Fibroblast of peridontal ligament (primary cell): ENCODE results near the gene IKBKG.
"Not testable (repeated sequence)": the region's sequence is repeated elsewhere in the genome, so short reads cannot be mapped to it uniquely, and the experiment has no call there.

Source experiments
- DNase-seq: peaks from one replicate; pipeline ENCODE4 v3.0.0-alpha.2; 2010; ENCODE audit errors: extremely low read depth

IKBKG gene

DNA sequence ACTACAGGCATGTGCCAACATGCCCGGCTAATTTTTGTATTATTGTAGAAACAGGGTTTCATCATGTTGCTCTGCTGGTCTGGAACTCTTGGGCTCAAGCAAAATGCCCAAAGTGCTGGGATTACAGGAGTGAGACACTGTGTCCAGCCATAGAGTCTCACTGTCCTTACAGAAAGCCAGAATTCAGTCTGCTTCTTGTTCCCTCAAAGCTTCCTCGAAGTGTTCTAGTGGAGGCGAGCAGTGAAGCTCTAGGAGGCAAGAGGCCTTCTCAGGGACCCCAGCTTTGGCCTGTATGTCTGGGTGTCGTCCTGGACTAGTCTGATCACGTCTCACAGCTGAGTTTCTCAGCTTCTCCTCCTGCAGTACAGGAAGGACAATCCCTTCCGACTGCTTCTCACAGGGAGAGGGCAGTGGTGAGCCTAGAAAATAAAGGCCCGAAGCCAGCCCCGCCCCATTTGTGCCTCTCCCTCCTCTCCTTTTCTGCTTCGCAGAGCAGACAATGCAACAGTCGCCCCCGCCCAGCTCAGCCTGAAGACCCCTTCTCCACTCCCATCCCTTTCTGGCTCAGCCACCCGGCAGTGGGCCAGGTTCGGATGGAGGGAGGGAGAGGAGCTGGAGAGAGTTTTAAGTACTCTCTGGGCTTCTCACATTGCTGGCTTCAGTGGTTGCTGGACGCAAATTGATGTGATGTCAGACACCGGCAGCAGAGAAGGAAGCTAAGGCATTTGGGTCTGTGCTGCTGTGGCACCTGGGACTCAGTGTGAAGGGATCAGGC lies 20.3 kb upstream of the IKBKG start:
- peak; percentile 74 for DNase-seq

DNA sequence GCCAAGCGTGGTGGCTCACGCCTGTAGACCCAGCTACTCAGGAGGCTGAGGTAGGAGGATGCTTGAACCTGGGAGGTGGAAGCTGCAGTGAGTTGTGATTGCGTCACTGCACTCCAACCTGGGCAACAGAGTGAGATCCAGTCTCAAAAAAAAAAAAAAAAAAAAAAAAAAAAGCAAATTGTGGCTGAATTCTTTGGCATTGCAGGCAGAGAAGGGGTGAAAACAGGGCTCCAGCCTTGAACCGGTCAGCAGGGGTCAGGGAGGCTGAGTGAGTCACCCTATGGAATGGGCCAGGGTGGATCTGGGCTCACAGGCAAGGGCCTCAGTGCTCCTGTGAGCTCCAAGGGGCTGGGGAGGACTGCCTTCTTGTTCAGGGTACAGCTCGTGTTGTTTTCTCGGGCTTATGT lies 18.2 kb upstream of the IKBKG start:
- DNase-seq, result peak; percentile 29

DNA sequence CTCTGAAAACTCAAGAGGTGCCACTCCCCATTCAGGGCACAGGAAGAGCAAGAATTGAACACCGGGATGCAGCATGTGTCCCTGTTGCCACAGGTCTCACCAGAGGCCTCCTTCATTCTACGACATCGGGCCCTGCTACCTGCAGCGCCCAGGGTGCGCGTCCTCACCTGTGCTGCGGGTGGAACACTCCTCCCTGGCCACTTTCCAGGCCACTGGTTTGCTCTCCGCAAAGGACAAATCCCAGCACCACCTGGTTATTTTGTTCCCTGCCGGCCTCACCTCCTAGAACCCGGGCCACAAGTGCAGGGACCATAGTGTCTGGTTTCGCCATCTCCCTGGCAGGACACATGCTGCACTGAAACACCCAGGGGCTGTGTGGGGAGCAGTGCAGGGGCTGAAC lies 17.1 kb upstream of the IKBKG start:
- no peak for DNase-seq

DNA sequence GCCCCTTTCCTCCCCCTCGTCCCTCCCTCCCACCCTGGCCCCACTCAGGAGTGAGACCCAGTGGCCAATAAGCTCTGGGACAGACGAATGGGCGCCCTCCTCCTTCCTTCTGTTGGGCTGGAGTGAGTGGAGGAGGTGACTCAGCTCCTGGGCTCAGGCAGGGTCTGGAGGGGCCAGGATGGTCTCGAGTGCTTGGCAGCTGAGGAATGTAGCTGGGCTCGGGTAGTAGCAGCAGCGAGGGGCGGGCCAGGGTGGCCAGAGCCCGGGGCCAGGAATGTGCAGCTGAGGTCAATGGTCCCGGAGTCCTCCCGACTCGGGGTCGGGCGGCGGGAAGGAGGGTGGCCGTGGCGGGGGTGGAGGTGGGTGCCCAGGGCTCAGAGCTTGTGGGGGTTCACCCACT lies 15.8 kb upstream of the IKBKG start:
- DNase-seq, result peak; percentile 40

DNA sequence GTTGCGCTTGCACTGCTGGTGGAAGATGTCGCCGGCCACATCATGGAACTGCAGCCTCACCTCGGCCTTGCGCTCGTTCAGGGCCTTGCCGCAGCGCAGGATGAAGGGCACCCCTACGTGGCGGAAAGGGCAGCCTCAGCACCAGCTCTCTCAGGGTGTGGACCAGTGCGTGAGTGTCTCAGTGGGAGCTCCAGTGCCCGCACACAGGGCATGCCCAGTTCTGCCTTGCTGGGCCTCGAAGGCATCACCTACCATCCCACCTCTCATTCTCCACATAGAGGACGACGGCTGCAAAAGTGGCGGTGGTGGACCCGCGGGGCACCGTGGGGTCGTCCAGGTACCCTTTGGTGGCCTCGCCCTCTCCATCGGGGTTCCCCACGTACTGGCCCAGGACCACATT lies 14.7 kb upstream of the IKBKG start:
- no peak for DNase-seq

DNA sequence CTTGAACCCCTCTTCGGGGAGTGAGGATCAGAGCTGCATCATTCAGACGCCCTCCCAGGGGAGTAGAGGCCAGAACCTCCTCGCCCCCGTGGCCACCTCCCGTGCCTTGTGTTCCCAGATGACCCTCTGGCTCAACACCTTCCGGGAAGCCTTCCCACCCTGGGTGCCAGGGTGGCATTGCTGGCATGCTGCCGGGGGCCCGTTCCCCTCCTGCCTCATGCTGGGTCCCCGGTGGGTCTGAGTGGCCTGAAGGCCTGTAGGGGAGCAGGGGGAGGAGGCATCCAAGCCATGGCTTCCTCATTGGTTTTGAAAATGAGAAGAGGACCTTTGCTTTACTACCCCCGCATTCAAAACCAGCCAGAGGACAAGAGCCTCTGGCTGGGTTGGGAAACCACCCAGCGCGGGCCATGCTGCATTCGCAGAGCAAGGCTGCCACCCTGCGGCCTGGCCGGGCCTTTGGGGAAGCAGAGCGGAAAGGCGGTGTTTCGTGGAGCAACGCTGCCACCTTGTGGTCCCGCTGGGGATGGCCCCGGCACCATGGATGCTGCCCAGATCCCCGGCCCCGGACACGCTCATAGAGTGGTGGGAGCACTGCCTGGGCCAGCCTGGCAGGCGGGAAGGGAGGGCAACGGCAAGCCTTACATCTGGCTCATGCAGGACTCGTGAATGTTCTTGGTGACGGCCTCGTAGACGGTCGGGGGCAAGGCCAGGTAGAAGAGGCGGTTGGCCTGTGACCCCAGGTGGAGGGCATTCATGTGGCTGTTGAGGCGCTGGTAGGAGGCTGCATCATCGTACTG lies 12.7 kb upstream of the IKBKG start:
- peak; percentile 73 for DNase-seq

DNA sequence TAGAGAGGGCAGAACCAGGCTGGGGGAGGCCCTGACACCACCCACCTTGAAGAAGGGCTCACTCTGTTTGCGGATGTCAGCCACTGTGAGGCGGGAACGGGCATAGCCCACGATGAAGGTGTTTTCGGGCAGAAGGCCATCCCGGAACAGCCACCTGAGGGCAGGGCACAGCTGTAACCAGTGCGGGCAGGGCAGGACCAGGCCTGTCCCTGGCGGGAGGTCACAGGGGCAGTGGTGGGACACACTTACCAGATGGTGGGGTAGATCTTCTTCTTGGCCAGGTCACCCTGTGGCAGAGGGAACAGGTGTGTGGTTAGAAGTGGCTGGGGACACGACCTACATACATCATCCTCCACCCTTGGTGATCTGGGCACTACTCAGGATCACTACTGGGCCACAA lies 11.5 kb upstream of the IKBKG start:
- DNase-seq, result no peak

DNA sequence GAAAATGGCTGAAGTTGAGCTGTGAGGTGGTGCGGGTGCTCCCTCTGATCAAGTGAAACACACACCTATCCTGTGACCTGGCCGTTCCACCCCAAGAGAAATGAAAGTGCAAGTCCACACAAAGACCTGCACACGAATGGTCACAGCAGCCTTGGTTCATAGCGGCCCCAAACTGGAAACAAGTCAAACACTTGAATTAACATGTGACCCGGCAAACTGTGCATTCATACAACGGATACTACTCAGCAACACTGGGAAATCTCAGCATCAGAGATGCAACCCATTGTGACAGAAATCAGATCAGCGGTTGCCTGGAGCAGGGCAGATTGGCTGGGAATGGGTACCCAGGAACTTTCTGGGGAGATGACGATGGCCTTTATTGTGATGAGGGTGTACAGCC lies 8.3 kb upstream of the IKBKG start:
- DNase-seq, result no peak

DNA sequence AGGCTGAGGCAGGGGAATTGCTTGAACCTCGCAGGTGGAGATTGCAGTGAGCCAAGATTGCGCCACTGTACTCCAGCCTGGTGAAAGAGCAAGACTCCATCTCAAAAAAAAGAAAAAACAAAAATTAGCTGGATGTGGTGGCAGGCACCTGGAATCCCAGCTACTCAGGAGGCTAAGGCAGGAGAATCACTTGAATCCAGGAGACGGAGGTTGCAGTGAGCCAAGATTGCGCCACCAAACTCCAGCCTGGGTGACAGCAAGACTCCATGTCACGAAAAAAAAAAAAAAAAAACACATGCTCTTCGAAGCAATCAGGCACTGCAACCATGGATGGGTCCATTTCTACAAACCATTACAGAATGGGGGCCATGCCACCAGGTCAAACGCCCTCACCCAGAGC lies 7.1 kb upstream of the IKBKG start:
- DNase-seq, result not testable (repeated sequence)

DNA sequence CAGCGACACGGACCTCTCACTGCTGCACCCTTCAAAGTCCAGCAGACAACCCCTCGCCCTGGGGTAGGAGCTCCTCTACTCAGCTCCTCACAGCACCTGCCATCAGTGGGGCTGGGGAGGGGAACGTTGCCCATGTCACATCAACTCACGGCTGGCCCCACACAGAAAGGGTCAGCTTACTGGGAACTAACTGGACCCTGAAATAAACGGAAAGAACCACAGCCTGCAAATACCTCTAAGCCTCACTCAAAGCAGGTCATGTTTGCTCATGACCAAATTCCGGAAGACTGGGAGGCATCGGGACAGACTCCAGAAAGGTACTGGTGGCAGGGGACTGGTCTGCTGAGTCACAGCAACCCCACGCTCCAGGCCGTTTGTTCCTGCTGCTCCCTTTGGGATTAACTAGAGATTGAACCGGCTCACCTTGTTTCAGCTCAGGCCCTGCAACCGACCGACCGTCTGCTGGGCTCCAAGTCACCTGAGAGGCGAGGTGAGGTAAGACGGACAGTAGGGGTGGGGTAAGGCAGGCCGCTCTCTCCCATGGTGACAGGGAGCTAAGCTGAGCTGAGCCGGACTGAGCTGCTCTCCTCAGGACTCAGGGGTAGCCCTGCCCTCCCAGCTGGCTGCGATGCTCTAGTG lies 6.4 kb upstream of the IKBKG start:
- DNase-seq, result no peak

DNA sequence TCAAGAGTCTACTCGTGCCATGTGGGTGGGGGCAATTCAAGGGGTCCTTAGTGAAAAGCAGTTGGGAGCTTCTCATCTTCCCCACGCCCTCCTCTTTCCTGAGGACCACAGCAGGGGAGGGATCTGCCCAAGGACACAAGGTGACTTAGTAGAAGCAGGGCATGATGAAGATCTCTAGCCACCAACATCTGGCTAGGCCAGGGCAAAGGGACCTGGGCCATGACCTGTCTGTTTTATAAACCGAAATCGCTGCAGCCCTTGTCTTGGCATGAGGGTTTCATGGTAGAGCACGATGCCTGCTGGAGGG lies 5.9 kb upstream of the IKBKG start:
- no peak for DNase-seq

DNA sequence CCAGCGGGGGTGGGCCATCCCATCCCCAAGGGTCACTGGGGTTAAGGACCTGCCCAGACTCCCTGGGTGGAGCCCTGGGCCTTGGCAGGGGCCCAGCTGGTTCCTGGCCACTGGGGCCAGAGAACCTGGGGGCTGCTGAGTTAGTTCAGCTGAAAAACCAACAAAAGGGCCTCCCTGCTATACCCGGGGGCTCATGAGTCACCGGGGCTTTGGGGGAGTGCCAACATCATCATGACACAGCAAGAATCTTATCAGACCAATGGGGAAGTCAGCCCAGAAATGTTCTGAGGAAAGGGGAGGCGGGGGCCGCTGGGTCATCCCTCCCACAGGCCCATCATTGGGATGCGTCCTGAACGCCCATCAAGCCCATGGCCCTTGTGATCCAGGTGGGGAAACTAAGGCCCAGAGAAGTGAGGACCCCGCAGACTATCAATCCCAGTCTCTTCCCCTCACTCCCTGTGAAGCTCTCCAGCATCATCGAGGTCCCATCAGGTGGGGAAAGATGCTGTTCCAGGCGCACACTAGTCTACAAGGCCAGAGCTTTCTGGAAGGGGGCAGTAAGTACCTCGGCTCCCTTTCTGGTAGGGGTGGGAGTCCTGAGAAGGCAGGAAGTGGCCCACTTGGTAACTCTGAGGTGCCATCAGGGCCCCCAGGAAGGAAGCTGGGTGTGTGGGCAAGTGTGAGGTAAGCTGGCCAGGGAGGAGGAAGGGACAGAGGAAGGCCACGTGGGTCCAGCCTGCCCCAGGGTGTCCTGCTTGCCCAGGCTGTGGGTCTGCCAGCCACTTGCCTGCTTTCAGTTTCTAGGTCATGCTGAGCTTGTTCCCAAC lies 5.3 kb upstream of the IKBKG start:
- peak; percentile 93 for DNase-seq

DNA sequence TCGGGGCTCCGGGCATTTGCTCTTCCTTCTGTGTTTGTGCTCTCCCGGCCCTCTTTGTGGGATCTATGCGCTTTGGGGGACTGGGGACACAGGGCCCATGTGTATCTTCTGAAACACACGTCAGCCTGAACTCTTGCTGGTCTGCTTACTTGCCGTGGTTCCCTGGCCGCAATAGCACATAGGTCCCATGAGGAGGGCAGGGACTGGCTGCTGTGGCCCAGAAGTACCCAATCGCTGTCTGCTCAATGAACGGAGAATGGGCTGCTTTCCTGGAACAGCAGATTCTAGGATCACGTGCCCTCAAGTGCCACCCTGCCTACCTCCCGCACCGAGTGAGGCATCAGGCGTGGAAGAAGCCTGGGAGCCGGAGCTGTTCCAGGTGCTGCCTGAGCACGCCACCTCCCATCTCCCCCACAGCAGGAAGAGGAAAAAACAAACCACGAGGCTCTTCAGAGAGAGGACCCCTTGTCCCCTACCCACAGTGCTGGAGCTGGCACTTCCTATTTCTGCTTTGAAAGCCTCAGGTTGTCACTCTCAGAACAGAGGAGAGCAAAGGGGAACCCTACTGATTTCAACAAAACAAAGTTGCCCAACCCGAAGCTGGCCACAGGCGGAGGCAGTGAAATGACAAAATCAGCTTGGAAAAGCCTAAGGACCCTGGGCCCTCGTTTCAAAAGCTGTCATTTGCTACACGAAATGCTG lies 4.5 kb upstream of the IKBKG start:
- no peak for DNase-seq

DNA sequence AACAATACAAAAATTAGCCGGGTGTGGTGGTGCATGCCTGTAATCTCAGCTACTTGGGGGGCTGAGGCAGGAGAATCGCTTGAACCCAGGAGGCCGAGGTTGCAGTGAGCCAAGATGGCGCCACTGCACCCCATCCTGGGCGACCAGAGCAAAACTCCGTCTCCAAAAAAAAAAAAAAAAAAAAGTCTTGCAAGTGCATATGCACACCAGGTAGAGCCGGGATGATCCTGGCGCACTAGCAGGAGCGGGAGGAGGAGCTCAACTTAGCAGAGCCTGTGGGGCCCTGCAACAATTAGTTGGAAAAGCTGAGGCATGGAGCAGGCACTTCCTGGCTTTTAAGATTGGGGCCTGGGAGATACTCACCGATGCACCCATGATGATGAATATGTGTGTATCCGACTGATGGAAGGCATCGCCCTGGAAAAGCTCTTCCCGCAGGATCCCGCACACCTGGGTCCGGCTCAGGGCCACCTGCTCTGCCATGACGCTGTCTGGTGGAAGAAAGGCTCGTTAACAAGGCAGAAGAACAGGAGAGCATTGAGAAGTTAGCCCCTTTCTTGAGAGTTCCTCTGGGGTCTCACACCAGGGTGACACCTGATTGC lies 1.6 kb upstream of the IKBKG start:
- DNase-seq, result no peak

DNA sequence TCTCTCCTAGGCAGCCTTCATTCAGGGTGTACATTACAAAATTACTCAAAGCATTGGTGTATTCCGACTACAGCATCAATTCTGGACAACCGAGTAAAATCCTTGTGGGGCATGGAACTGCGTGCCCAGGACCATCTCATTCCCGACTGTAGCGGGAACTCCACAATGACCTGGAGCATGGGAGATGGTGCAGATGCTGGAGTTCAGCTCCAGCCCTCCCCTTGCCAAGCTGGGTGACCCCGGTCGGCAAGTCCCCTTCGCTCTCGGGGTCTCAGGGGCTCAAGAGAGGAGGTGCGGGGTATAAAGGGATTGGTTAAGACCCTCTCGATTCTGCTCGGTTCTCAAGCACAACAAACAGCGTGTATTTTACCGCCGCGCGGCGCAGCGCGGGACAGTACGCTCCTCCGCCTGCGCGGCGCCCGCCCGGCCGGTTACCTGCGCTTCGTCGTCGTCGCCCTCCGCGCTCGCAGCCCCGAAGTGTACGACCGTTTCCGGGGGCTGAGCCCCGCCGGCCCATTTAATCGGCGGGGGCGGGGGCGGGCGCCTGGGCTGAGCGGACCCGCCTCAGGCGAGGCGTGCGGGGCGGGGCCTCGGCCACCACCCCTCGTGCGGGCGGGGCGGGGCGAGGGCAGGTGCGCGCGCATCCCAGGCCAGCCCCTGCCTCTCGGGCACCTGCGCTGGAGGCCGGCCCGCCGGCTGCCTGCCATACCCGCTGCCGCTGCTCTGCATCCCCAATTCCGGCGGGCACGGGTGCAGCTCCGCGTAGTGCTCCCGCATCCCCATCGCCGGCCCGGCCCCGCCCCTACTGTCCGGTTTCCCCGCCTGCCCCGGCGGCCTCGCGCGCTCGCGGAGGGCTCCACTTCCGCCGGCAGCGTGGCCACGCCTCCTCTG lies 821 bp upstream of the IKBKG start, which contains the start of gene G6PD:
G6PD (minus strand) TSS at position 493 of the 891 bp plus-strand sequence. CDS start 691 bp downstream, outside the sequence.
- peak; percentile 28 for DNase-seq

DNA sequence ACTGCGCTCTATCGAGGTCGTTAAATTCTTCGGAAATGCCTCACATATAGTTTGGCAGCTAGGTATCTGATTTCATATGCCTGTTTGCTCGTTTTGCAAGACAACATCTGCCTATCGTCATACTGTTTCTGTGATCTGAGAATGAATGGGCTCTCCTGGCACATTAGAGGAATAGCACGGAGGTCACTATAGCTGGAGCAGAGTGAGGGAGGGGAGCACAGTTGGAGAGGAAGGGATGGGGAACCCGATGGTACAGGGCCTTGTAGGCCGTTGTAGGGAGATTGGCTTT lies 552 bp downstream of the IKBKG start:
- DNase-seq, result peak; percentile 44

DNA sequence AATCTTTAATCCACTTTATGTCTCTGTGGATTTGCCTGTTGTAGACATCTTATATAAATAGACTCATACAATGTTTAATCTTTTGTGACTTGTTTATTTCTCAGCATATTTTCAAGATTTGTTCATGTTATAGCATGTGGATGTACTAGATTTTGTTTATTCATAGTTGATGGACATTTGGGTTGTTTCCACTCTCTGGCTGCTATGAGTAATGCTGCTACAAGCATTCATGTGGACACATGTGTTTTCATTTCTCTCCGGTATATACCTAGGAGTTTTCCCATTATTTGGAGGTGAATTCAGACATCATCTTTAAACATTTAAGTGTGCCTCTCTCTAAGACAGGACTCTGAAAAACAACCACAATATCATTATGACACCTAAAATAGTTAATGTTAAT lies 2.3 kb downstream of the IKBKG start:
- DNase-seq, result peak; percentile 62

DNA sequence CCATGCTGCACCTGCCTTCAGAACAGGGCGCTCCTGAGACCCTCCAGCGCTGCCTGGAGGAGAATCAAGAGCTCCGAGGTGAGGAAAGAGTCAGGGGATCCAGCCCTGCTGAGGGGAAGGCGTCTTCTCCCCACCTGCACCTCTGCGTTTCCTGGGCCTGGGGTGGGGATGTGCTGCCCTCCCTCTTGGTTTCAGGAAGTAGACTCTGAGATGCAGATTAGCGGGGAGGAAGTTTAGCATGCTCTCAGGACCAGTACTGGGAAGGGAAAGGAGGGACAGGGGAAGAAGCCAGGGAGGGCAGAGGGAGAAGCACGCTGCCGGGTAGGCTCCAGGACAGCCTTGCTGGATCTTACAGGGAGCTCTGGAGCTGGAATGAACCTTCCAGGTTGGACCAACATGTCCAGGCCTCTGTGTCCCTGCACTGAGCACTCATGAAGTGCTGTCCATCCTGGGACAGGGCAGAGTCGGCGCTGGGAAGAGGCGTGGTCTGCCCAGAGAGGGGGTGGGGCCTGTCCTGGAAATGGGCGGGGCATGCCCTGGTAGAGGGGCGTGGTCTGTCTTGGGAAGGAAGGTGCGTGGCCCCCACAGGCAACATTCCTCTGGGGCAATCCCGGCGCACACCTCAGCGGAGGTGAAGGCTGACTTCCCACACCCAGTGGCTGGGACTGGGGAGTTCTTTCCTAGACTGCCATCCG lies 4.8 kb downstream of the IKBKG start:
- DNase-seq, result not testable (repeated sequence)

DNA sequence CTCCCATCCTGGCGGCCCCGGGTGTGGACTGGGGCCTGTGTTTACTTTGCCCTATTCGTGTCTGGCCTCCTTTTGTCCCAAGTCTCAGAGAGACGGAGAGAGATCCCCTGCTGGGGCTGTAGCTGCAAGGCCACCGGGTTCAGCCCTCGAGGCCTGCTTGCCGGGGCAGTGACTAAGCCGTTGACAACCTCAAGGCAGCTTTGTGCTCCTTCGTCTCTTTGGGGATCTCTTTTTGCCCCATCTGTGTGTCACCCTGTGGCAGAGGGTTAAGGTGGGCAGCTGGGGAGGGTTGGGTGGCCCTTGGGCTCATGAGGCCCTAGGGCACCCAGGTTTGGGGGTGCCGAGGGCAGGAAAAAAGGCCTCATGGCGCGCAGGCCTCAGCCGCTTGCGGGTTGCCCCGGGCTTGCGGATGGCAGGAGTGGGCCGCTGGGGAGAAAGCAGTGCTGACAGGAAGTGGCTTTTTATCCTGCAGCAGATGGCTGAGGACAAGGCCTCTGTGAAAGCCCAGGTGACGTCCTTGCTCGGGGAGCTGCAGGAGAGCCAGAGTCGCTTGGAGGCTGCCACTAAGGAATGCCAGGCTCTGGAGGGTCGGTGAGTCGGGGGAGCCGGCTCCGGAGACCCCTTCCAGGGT lies 10.8 kb downstream of the IKBKG start:
- not testable (repeated sequence) for DNase-seq
